HG03432 (cell line): ENCODE results near the gene PLEKHF1.

Experiments used
- ATAC-seq: cut with Tn5 transposase; IDR thresholded peaks from one replicate; pipeline ENCODE4 v1.9.1; 2021; ENCODE audit warnings: mild to moderate bottlenecking, moderate library complexity; ENCODE audit not compliant: unreplicated experiment

Gene PLEKHF1

DNA sequence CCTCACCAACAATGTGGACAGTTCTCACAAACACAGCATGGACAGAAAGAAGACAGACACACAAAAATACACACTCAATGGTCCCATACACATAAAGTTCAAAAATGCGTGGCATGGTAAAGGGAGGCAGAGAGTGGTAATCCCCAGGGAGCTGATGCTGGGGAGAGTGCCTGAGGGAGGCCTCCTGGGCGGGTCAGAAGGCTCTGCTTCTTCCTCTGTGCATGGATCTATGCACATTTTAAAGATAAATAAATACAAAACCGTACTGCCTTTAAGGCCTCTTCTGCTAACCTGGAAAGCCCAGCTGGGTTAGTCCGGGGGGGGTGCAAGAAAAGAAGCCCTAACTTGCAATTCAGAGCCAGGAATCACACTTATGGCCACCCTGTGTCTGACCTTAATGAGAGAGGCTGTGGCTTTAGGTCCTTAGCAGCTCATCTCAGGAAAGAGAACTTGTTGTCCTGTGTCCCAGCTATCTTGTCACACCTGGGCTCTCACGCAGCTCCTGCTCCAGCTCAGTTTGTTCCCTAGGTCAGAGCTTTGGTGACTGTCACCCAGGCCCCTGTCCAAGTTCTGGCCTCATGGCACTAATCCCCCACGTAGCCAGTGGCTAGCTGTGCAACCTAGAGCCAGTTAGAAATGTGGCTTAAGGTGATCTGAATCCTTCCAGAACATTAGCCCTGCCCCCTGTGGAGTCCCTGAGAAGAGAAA, 30.7 kb upstream of the PLEKHF1 start:
- ATAC-seq: no peak

DNA sequence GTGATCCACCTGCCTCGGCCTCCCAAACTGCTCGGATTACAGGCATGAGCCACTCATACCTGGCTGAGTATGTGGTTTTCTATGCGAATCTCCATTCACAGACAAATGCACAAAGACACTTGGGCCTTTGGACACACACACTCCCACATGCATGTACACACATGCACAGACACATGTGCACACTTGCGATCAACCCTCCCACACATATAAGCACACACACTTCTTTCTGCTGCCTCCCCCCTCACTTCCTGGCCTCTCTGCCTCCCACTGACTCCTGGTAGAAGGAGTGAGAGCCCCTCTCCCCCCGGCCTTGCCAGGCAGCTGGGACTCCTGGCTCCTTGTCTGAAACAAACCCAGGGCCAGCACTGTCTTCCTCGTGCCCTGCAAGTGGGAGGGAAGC, 29.3 kb upstream of the PLEKHF1 start:
- no peak for ATAC-seq

- ATAC-seq: no peak
These were observed 28.5 kb upstream of the PLEKHF1 start for GRCh38 chr19:29636553-29637360.

DNA sequence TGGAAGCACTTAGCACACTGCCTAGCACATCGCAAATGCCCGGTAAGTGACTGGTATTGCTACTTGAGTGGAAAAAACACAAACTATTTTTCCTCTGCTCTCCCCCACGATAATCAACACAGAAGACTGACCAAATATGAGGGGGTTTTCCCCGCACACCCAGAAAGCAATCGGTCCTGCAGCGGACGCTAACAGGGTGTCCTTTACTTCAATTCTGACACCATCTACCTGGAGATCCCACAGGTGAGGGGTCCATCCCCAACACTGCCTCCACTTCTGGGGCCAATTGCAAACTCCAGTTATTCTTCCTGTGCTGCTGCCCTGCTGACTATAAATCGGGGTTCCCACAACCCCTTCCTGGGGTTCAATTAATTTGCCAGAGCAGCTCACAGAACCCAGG, 26.2 kb upstream of the PLEKHF1 start:
- ATAC-seq: no peak

GRCh38 chr19:29640231-29640630, 25.0 kb upstream of the PLEKHF1 start:
- no peak for ATAC-seq

DNA sequence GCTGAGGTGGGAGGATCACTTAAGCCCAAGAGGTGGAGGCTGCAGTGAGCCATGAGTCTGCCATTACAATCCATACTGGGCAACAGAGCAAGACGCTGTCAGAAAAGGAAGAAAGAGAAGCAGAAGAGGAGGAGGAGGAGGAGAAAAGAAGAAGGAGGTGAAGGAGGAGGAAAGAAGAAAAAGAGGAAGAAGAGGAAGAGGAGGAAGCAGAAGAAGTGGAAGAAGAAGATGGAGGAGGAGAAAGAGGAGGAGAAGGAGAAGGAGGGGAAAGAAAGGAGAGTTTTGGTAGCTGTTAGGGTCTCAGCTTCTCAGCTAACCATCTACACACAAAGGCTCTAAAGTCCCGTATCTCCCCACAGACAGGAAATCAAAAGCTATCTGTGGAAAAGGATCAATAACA, 23.7 kb upstream of the PLEKHF1 start:
- no peak for ATAC-seq

GRCh38 chr19:29643361-29643935, 21.8 kb upstream of the PLEKHF1 start:
- ATAC-seq: no peak

GRCh38 chr19:29644210-29644609, 21.1 kb upstream of the PLEKHF1 start:
- ATAC-seq: no peak

DNA sequence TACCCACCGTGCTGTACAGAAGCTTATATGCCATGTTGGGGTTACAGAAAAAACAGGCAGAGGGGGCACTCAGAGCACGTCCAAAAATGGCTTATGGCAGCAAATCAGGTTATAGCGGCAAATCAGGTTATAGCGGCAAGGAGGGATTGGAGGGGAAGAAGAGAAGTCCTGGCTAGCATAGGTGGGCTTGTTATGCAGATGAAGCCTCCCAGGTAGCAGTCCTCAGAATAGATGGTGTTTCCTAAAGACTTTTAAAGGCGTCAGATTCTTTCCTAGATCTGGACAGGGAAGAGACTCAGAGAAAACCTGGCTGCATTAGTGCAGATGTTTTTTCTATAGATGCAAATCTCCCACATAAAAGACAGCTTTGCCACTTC, 19.8 kb upstream of the PLEKHF1 start:
- ATAC-seq: no peak

DNA sequence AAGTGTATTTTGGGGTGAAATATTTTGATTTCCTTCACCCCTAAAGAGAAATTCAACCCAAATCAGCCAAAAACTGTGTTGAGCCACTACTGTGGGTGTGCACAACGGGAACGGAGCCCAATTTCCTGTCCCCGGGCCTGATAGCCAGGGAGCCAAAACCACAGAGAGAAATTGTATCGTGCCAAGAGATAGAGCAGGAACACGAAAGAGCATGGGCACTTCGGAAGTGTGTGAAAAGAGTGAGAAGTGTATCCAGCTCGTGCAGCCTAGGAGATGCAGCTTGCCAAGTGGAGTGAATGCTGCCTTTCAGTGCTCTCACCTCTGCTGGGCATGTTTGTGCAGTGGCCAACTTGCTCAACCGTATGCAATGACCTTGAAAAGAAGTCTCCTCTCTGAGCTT, 19.4 kb upstream of the PLEKHF1 start:
- no peak for ATAC-seq

- no peak for ATAC-seq
These were observed 14.4 kb upstream of the PLEKHF1 start for GRCh38 chr19:29650772-29651387.

DNA sequence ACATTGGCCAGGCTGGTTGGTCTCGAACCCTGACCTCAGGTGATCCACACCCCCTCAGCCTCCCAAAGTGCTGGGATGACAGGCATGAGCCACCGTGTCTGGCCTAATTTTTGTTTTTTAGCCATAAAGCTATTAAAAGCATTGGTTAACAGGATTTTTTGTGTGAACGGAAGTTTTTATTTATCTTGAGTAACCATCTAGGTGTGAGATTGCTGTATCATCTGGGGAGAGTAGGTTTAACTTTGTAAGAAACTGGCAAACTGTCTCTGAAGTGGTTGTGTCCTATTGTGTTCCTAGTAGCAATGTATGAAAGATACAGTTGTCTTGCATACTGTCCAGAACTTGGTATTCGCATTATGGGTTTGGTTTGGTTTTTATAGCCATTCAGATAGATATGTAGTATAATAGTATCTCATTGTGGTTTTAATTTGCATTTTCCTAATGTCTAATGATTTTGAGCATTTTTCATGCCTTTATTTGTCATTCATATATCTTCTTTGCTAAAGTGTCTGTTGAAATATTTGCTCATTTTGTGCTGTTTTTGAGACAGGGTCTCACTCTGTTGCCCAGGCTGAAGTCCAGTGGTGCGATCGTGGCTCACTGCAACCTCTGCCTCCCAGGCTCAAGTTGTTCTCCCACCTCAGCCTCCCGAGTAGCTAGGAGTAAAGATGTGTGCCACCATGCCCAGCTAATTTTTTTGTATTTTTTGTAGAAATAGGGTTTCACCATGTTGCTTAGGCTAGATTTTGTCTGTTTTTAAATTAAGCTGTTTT, 13.5 kb upstream of the PLEKHF1 start:
- ATAC-seq: no peak

DNA sequence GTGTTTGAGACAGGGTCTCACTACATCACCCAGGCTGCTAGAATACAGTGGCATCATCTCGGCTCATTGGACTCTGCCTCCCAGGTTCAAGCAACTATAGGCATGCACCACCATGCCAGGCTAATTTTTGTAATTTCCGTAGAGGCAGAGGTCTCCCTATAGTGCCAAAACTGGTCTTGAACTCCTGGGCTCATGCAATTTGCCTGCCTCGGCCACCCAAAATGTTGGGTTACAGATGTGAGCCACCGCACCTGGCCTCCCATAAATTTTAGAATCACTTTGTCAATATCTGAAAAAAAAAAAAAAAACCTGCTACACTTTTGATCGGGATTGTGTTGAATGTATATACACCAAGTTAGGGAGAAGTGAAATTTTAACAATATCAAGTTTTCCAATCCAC, 11.9 kb upstream of the PLEKHF1 start:
- ATAC-seq: no peak

- no peak for ATAC-seq
These were observed 9.5 kb upstream of the PLEKHF1 start for GRCh38 chr19:29655648-29656335.

- no peak for ATAC-seq
These were observed 6.9 kb upstream of the PLEKHF1 start for GRCh38 chr19:29658221-29658991.

- no peak for ATAC-seq
These were observed 4.4 kb upstream of the PLEKHF1 start for GRCh38 chr19:29660835-29661234.

DNA sequence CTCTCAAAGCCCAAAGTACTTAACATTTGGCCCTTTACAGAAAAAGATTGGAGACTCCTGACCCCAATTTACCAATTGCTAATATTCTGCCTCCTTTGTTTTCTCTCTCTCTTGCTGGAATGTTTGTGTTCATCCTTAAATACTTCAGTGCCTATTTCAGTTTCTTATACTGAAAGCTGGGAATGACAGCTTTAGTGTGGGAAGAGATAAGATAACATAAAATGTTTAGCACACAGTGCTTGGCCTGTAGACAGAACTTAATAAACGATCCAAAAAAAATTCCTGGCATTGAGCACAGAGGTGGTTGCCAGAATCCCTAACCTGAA, 3.0 kb upstream of the PLEKHF1 start:
- no peak for ATAC-seq

GRCh38 chr19:29662604-29663404, 2.5 kb upstream of the PLEKHF1 start:
- no peak for ATAC-seq
